ENCODE results near the gene PARK7.

GRCh38 chr1:7921796-7922195 is 39.7 kb upstream of the PARK7 start:
- TF ChIP-seq POLR2A (IDR thresholded peaks at IDR 0.05; ENCODE audit: low read depth, low read length): no peak
- no peak for TF ChIP-seq POLR2AphosphoS5 (IDR thresholded peaks at IDR 0.05; ENCODE audit: low read depth, low read length)
- no peak for TF ChIP-seq TAF1 (IDR thresholded peaks at IDR 0.05; ENCODE audit: borderline replicate concordance, low read depth, low read length)
